HFFc6 (cell line): Measurements from ENCODE around the gene EGR2. TPM values are rescaled to one million over a fixed set of nuclear protein-coding genes. Genes with fewer than 3 reads are reported as not detected.

ENCODE experiments used
- DNase-seq: peaks from one replicate; pipeline ENCODE4 v3.0.0-alpha.2; 2018
- H3K27ac Mint-ChIP-seq: 2 replicates; pipeline ENCODE4 v1.8.0; 2020; ENCODE audit warnings: mild to moderate bottlenecking, mixed read lengths
- H3K27me3 Mint-ChIP-seq: 2 replicates; pipeline ENCODE4 v1.8.0; 2021; ENCODE audit warnings: mild to moderate bottlenecking, moderate library complexity, mixed read lengths; ENCODE audit not compliant: insufficient read depth
- H3K36me3 Mint-ChIP-seq: 2 replicates; pipeline ENCODE4 v1.8.0; 2021; ENCODE audit warnings: low read depth, mixed read lengths
- H3K4me1 Mint-ChIP-seq: 2 replicates; pipeline ENCODE4 v1.8.0; 2020; ENCODE audit warnings: low read depth, mixed read lengths
- H3K4me3 Mint-ChIP-seq: 2 replicates; pipeline ENCODE4 v1.8.0; 2020; ENCODE audit warnings: mild to moderate bottlenecking, moderate library complexity, mixed read lengths
- H3K9me3 Mint-ChIP-seq: 2 replicates; pipeline ENCODE4 v1.8.0; 2020; ENCODE audit warnings: mild to moderate bottlenecking, mixed read lengths
- total RNA-seq, 6 experiments: library from RNA; stranded (reverse); fragmentation: NEBNext Ultra II Directional; extraction: Animal tissue kit (Norgen Biotek cat#: 25700); gene quantifications; 2 replicates in 1 of 6; 3 replicates in 5 of 6; pipeline ENCODE4 v1.2.3, GENCODE V29; 2021
- TF ChIP-seq, protein P1 (sequence below): fragments of 200-600 bp; sonication (generic); IDR thresholded peaks from 2 replicates; pipeline ENCODE4 v1.5.0; 2021; ENCODE audit warnings: antibody characterized with exemption, mild to moderate bottlenecking

The EGR2 gene
- total RNA-seq, 6 experiments from 2014 or later = 0.13 to 0.64 (median 0.26) TPM

DNA sequence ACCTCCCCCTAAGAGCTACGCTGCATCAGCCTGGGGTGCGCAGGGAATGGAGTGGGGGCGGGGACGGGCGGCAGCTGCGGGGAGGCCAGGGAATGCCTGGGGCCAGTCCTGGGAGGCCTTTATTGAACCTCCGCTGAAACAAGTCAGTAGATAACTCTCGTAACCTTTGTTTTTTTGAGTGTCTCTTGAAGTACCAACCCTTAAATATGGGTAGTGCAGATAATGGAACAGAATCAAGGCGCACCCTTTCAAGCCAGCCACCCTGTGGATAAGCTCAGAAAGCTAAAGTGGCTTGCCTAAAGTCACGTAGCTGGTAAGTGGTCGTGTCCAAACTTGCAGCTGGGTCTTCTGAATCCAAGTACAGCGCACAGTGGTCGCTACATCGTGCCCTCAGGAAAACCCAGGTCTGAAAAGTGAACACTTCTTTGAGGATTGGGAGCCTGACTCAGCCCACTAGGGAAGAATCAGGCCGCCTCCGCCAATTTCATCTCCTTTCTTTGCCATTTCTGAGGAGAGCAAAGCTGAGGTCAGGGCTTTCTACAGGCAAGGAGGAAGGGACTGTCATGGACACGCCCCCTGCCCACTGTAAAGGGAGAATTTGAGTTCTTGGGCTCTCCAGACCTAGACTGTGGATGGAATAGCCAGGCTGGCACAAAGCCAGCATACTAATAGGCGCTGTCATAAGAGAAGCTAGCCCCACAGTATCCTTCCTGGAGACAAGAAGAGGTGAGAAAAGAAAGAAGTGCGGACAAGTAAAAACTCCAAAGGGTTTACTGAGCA is 3.2 kb upstream of the EGR2 start:
- Mint-ChIP-seq H3K9me3 (no peaks in the 10 kb centered on the region), H3K4me1 (peaks cover 32% of the 10 kb centered on the region), H3K27ac (no peak overlapping the region), H3K4me3 (no peak overlapping the region), H3K36me3 (no peaks in the 10 kb centered on the region), H3K27me3 (peaks cover 32% of the 10 kb centered on the region)
- TF ChIP-seq, protein P1, sequence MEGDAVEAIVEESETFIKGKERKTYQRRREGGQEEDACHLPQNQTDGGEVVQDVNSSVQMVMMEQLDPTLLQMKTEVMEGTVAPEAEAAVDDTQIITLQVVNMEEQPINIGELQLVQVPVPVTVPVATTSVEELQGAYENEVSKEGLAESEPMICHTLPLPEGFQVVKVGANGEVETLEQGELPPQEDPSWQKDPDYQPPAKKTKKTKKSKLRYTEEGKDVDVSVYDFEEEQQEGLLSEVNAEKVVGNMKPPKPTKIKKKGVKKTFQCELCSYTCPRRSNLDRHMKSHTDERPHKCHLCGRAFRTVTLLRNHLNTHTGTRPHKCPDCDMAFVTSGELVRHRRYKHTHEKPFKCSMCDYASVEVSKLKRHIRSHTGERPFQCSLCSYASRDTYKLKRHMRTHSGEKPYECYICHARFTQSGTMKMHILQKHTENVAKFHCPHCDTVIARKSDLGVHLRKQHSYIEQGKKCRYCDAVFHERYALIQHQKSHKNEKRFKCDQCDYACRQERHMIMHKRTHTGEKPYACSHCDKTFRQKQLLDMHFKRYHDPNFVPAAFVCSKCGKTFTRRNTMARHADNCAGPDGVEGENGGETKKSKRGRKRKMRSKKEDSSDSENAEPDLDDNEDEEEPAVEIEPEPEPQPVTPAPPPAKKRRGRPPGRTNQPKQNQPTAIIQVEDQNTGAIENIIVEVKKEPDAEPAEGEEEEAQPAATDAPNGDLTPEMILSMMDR = no peak
- no peak for DNase-seq

- Mint-ChIP-seq H3K9me3 (no peaks in the 10 kb centered on the region), H3K4me1 (peaks cover 32% of the 10 kb centered on the region), H3K4me3 (peak overlapping the region; percentile 83), H3K27me3 (peaks cover 37% of the 10 kb centered on the region), H3K27ac (no peak overlapping the region), H3K36me3 (no peaks in the 10 kb centered on the region)
- TF ChIP-seq, protein P1 = no peak
- DNase-seq = no peak
Measured at GRCh38 chr10:62818426-62819011, 2.4 kb upstream of the EGR2 start.

DNA sequence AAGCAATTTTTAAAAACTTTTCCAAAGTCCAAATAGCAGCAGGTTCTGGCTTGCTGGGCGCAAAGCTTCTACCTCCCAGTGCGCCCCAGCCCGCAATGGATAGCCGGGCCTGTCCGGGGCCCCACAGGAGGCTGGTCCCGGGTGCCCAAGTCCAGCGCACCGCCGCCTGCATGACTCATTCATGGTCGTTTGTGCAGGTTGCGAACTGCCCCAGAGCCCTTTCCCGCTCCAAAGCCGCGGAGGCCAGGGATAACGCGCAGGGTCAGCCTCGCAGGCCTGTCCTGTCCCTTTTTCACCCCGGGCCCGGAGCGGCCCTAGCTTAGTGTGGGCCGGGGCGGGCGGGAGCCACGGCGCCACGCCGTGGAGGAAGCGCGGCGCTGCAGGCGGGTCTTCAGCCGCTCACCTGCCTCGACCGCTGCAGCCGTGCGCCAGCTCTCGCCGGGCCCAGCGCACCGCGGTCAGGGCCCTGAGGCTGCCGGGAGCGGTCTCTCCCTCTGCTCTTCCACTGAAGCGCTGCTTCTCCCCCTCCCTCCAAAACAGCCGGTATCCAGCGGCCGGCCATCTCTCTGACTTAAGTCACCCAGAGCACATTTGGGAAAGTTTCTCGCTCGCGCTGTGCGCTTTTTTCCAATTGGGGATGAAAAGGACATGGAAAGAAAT is 1.7 kb upstream of the EGR2 start:
- peaks cover 32% of the 10 kb centered on the region for H3K4me1 Mint-ChIP-seq
- TF ChIP-seq, protein P1 = peak; percentile 88

DNA sequence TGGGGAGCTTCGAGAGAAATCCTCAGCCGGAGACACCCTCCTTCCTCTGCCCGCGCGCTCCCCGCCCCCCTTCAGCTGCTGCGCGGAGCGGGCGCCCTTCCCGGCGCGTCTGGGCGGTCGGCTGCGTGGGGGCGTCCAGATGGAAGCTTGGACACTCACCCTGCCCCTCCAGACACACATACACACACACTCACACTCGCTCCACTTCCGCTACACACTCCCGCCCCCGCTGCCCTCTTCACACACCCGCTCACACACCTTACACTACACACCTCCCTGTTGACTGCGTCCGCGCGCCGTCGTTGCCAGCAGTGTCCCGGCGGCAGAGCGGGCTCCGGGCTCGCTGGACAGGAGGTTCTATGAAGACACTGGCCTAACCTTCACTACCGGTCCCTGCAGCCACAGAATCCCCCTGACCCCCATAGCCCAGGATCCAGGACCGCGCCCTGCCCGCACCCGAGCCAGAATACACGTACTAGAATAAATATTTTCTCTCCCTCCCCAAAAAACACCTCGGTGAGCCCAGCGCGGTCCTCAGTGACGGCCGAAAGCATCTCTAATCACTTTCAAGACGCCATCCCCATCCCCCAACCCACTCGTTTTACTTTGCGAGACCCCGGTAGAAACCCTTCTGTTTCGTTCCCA is 1.1 kb upstream of the EGR2 start:
- DNase-seq = no peak
- H3K9me3 Mint-ChIP-seq = no peaks in the 10 kb centered on the region

More for the DNA sequence above, 1.7 kb upstream of the EGR2 start:
- H3K36me3 Mint-ChIP-seq = no peaks in the 10 kb centered on the region
- peak; percentile 32 for DNase-seq
- peak overlapping the region; percentile 75; the same call in 1 of the 2 replicates for H3K27ac Mint-ChIP-seq
- no peaks in the 10 kb centered on the region for H3K9me3 Mint-ChIP-seq
- peak overlapping the region; percentile 91 for H3K4me3 Mint-ChIP-seq
- H3K27me3 Mint-ChIP-seq = peaks cover 37% of the 10 kb centered on the region

DNA sequence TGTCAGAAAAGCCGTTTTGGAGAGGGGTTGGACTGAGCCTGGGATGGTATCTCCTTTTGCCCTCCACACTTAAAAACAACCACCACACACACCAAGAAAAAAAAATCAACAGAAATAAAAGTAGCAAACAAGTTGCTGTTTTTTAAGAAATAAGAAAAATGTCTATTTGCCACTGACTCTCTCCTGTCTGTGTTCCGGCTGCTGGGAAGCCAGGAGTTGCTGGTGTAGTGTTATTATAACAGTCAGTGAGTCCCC is 163 bp downstream of the EGR2 start:
- TF ChIP-seq, protein P1 = no peak
- DNase-seq = no peak
- Mint-ChIP-seq H3K9me3 (no peaks in the 10 kb centered on the region), H3K4me3 (peak overlapping the region; percentile 91), H3K27me3 (peaks cover 34% of the 10 kb centered on the region), H3K36me3 (no peaks in the 10 kb centered on the region), H3K27ac (peak overlapping the region; percentile 75), H3K4me1 (peaks cover 32% of the 10 kb centered on the region)

More for the DNA sequence above, 1.1 kb upstream of the EGR2 start:
- no peaks in the 10 kb centered on the region for H3K36me3 Mint-ChIP-seq
- peaks cover 32% of the 10 kb centered on the region for H3K4me1 Mint-ChIP-seq
- TF ChIP-seq, protein P1 = no peak
- H3K27me3 Mint-ChIP-seq = peaks cover 34% of the 10 kb centered on the region
- H3K27ac Mint-ChIP-seq = peak overlapping the region; percentile 75
- peak overlapping the region; percentile 91 for H3K4me3 Mint-ChIP-seq
